Tibial nerve (tissue), 4 donors: Measurements from ENCODE around the gene SULT1C4. TPM values are rescaled to one million over a fixed set of nuclear protein-coding genes. Genes with fewer than 3 reads are reported as not detected.

Source experiments
- DNase-seq, 2 donors: peaks; one replicate each; pipeline ENCODE4 v3.0.0-alpha.2; 2019; ENCODE audit warnings: low spot score in 2 of 2
- H3K27ac ChIP-seq, 4 donors: fragments of 200-600 bp; sonication (generic) in 3 of 4; one replicate each; pipeline ENCODE4 v1.5.1; 2017 to 2019; ENCODE audit warnings: mild to moderate bottlenecking in 1 of 4
- H3K27me3 ChIP-seq, 2 donors: fragments of 200-600 bp; sonication (generic) in 1 of 2; one replicate each; pipeline versions ENCODE4 v1.5.1 to v1.6.0; 2017 to 2019
- H3K36me3 ChIP-seq, 3 donors: fragments of 200-600 bp; sonication (generic); one replicate each; pipeline ENCODE4 v1.5.1; 2018 to 2019
- H3K4me1 ChIP-seq, 4 donors: fragments of 200-600 bp; sonication (generic) in 3 of 4; one replicate each; pipeline ENCODE4 v1.5.1; 2017 to 2019
- H3K4me3 ChIP-seq, 4 donors: fragments of 200-600 bp; sonication (generic) in 3 of 4; one replicate each; pipeline ENCODE4 v1.5.1; 2017 to 2019; ENCODE audit warnings: mild to moderate bottlenecking in 1 of 4, moderate library complexity in 1 of 4
- H3K9me3 ChIP-seq, 4 donors: fragments of 200-600 bp; sonication (generic) in 3 of 4; one replicate each; pipeline ENCODE4 v1.5.1; 2017 to 2019
- EP300 ChIP-seq, 2 donors: sonication (generic); formaldehyde crosslinking; IDR thresholded peaks; one replicate each; pipeline ENCODE4 v1.6.1; 2017; ENCODE audit warnings: antibody characterized with exemption in 2 of 2, mild to moderate bottlenecking in 1 of 2
- POLR2A ChIP-seq, 2 donors: fragments of 450-650 bp; IDR thresholded peaks; one replicate each; pipeline ENCODE4 v1.6.1; 2017; ENCODE audit warnings: antibody characterized with exemption in 2 of 2, mild to moderate bottlenecking in 2 of 2, moderate library complexity in 2 of 2
- WGBS, 2 donors: methylation state at CpG; one replicate each; pipeline ENCODE4 v1.1.5; 2018; 5-methylcytosine and 5-hydroxymethylcytosine counted together
- total RNA-seq, 4 donors: library from RNA; depleted of rRNA; stranded (reverse); fragments of >200 nt; gene quantifications; one replicate each; pipeline ENCODE4 v1.1.0, GENCODE V29; 2016
- TF ChIP-seq, protein P1 (sequence below), 5 experiments: fragments of 200-600 bp in 3 of 5; fragments of 450-650 bp in 2 of 5; sonication (generic) in 3 of 5; IDR thresholded peaks; one replicate each; pipeline ENCODE4 v1.5.1; 2016 to 2019; ENCODE audit warnings: antibody characterized with exemption in 5 of 5, mild to moderate bottlenecking in 3 of 5, moderate library complexity in 2 of 5

Gene SULT1C4
- total RNA-seq, 4 donors from 2014 or later = 1.7 to 5.7 (median 3.1) TPM

DNA sequence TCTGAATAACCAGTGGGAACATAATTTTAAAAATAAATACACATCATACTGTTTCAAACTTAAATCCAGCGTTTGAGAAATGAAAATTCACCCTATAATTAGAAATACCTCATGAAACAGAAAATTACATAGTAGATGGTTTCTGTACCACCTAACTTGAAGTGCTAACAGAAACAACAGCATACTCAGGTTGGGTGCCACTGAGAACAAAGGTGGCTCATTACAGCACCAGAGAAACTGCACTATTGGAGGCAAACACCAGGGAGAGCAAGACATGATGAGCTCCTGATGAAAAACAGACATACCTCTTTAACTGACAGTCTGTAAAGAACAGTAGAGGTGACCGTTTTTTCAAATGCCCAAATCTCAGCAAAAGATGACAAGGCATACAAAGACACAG is 12.6 kb downstream of the SULT1C4 start:
- no peak for DNase-seq
- Histone ChIP-seq H3K27ac (no peak overlapping the region), H3K36me3 (peaks cover 0 to 61% (median 0%) of the 10 kb centered on the region in 3 donors), H3K27me3 (no peaks in the 10 kb centered on the region), H3K4me3 (no peak overlapping the region), H3K4me1 (no peaks in the 10 kb centered on the region), H3K9me3 (peaks cover 0 to 45% (median 10%) of the 10 kb centered on the region in 4 donors)
- 83 to 85% methylated on average over 2 of the region's 2 CpGs for WGBS, 2 donors
- no peak for TF ChIP-seq EP300 (IDR thresholded peaks at IDR 0.05)
- TF ChIP-seq POLR2A (IDR thresholded peaks at IDR 0.05) = no peak
- TF ChIP-seq, protein P1, sequence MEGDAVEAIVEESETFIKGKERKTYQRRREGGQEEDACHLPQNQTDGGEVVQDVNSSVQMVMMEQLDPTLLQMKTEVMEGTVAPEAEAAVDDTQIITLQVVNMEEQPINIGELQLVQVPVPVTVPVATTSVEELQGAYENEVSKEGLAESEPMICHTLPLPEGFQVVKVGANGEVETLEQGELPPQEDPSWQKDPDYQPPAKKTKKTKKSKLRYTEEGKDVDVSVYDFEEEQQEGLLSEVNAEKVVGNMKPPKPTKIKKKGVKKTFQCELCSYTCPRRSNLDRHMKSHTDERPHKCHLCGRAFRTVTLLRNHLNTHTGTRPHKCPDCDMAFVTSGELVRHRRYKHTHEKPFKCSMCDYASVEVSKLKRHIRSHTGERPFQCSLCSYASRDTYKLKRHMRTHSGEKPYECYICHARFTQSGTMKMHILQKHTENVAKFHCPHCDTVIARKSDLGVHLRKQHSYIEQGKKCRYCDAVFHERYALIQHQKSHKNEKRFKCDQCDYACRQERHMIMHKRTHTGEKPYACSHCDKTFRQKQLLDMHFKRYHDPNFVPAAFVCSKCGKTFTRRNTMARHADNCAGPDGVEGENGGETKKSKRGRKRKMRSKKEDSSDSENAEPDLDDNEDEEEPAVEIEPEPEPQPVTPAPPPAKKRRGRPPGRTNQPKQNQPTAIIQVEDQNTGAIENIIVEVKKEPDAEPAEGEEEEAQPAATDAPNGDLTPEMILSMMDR (IDR thresholded peaks at IDR 0.05) = no peak

DNA sequence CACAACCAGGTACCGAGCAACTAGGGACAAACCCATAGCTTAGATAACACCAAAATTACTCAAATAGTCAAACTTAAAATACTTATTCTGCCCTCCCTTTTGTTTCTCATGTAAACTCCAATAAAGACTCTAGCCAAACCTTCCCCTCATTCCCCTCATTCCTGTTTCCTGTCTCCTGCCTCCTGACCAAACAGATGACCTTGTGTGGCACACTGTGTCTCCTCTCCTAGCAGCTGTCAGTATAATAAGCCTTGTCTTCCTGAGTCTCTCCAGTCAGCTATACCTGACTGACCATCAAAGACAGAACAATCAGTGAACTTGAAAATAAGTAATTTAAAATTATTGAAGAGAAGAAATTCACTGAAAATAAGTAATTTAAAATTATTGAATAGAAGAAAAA is 14.3 kb downstream of the SULT1C4 start:
- 79 to 80% methylated on average over 1 of the region's 1 CpG for whole genome bisulfite sequencing, 2 donors
- TF ChIP-seq POLR2A (IDR thresholded peaks at IDR 0.05) (no peak), EP300 (IDR thresholded peaks at IDR 0.05) (no peak)
- TF ChIP-seq, protein P1 (IDR thresholded peaks at IDR 0.05) = no peak
- Histone ChIP-seq H3K9me3 (peaks cover 0 to 46% (median 10%) of the 10 kb centered on the region in 4 donors), H3K27me3 (no peaks in the 10 kb centered on the region), H3K4me1 (no peaks in the 10 kb centered on the region), H3K27ac (no peak overlapping the region), H3K4me3 (no peak overlapping the region), H3K36me3 (peaks cover 0 to 44% (median 0%) of the 10 kb centered on the region in 3 donors)
- no peak for DNase-seq

DNA sequence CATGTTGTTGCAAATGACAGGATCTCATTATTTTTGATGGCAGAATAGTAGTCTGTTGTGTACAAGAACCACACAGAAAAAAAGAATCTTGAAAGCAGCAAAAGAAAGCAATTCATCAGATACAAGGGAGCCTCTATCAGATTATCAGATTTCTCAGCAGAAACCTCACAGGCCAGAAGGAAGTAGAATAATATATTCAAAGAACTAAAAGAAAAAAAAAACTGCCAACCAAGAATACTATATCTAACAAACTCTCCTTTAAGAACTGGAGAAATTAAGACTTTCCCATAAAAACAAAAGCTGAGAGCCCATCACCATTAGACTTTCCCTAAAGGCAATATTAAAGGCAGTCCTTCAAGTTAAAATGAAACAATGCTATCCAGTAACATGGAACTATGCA is 15.4 kb downstream of the SULT1C4 start:
- no peak overlapping the region for H3K4me3 ChIP-seq
- peaks cover 0 to 35% (median 0%) of the 10 kb centered on the region in 3 donors for H3K36me3 ChIP-seq
- H3K9me3 ChIP-seq = peaks cover 0 to 51% (median 10%) of the 10 kb centered on the region in 4 donors
- H3K4me1 ChIP-seq = no peaks in the 10 kb centered on the region
- TF ChIP-seq, protein P1 (IDR thresholded peaks at IDR 0.05) = no peak
- TF ChIP-seq EP300 (IDR thresholded peaks at IDR 0.05) = no peak
- no peak for TF ChIP-seq POLR2A (IDR thresholded peaks at IDR 0.05)
- no peak overlapping the region for H3K27ac ChIP-seq
- H3K27me3 ChIP-seq = no peaks in the 10 kb centered on the region
- no peak for DNase-seq

DNA sequence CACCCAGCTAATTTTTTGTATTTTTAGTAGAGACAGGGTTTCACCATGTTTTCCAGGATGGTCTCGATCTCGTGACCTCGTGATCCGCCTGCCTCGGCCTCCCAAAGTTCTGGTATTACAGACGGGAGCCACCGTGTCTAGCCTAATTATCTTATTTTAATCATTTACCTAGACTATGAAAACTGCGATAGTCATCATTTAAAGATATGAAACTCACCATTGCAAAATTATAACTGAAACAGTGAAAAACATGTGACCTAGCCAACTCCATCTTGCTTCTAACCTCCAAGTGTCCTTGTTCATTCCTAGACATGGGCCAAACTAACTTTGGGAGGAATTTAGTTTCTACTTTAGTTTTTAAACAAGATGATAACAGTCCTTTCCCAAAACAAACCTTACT is 17.4 kb downstream of the SULT1C4 start:
- H3K9me3 ChIP-seq = peaks cover 0 to 69% (median 14%) of the 10 kb centered on the region in 4 donors
- DNase-seq = no peak
- H3K4me1 ChIP-seq = no peaks in the 10 kb centered on the region
- TF ChIP-seq, protein P1 (IDR thresholded peaks at IDR 0.05) = no peak
- TF ChIP-seq POLR2A (IDR thresholded peaks at IDR 0.05) (no peak), EP300 (IDR thresholded peaks at IDR 0.05) (no peak)
- H3K27ac ChIP-seq = no peak overlapping the region
- H3K27me3 ChIP-seq = no peaks in the 10 kb centered on the region
- WGBS, 2 donors = 96% methylated on average over 8 of the region's 8 CpGs
- peaks cover 0 to 19% (median 0%) of the 10 kb centered on the region in 3 donors for H3K36me3 ChIP-seq
- H3K4me3 ChIP-seq = no peak overlapping the region

DNA sequence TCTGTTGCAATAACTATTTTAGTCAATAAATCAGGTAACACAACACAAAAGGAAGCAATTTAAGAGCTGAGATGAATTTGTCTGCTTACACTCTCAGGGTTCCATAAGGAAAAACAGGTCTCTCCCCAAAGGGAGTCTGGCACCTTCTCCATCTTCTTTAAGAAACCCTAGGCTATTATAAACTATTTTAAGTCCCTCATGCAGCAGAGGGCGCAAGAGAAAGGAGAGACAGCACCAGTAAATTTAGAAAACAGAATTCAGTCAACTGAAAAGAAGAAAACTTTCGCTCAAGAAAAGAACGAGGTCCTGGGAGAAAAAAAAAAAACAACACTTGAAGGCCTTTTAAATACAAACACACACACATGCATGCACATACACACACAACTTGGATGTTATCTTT is 19.1 kb downstream of the SULT1C4 start:
- H3K4me3 ChIP-seq = no peak overlapping the region
- H3K36me3 ChIP-seq = peaks cover 0 to 2% (median 0%) of the 10 kb centered on the region in 3 donors
- DNase-seq = peak in 1 of 2 donors; percentile 8
- no peaks in the 10 kb centered on the region for H3K27me3 ChIP-seq
- no peak overlapping the region for H3K27ac ChIP-seq
- no peaks in the 10 kb centered on the region for H3K4me1 ChIP-seq
- peaks cover 0 to 68% (median 14%) of the 10 kb centered on the region in 4 donors for H3K9me3 ChIP-seq
- TF ChIP-seq, protein P1 (IDR thresholded peaks at IDR 0.05) = no peak
- TF ChIP-seq EP300 (IDR thresholded peaks at IDR 0.05) (no peak), POLR2A (IDR thresholded peaks at IDR 0.05) (no peak)
- 67 to 74% methylated on average over 3 of the region's 3 CpGs for WGBS, 2 donors
